CD14-positive monocyte (primary cell): ENCODE results near the gene RDH5. TPM values are rescaled to one million over a fixed set of nuclear protein-coding genes. Genes with fewer than 3 reads are reported as not detected.
A peak's percentile ranks its signal among the peaks of the same experiment; 100 is the strongest.

Source experiments
- DNase-seq, 3 donors: peaks; one replicate each; pipeline ENCODE4 v3.0.0-alpha.2; 2011 to 2022
- H2AFZ ChIP-seq: 2 replicates; pipeline ENCODE4 v1.6.0; 2012; ENCODE audit warnings: mild to moderate bottlenecking, low read depth, low read length, inconsistent platforms; ENCODE audit not compliant: insufficient read depth, poor library complexity, severe bottlenecking
- H3K27ac ChIP-seq, 2 donors: 1 replicate in 1 of 2; 2 replicates in 1 of 2; pipeline ENCODE4 v1.5.1; 2012 to 2013; ENCODE audit warnings: low read length in 2 of 2, control low read depth in 1 of 2, inconsistent platforms in 1 of 2, low read depth in 1 of 2, mild to moderate bottlenecking in 1 of 2
- H3K27me3 ChIP-seq, 2 donors: one replicate each; pipeline versions ENCODE4 v1.6.0 to v1.6.1; 2011 to 2013; ENCODE audit warnings: low read length in 2 of 2; ENCODE audit not compliant: control insufficient read depth in 2 of 2, insufficient read depth in 2 of 2
- H3K36me3 ChIP-seq, 2 donors: replicated peaks in 1 of 2; 1 replicate in 1 of 2; 2 replicates in 1 of 2; pipeline versions ENCODE4 v1.5.1 to v1.6.1; 2012 to 2013; ENCODE audit warnings: low read length in 2 of 2, control low read depth in 1 of 2, inconsistent platforms in 1 of 2, mild to moderate bottlenecking in 1 of 2; ENCODE audit not compliant: insufficient read depth in 2 of 2, control insufficient read depth in 1 of 2
- H3K4me1 ChIP-seq, 2 donors: 1 replicate in 1 of 2; 2 replicates in 1 of 2; pipeline versions ENCODE4 v1.5.1 to v1.6.1; 2012 to 2013; ENCODE audit warnings: low read length in 2 of 2, control low read depth in 1 of 2, inconsistent platforms in 1 of 2, mild to moderate bottlenecking in 1 of 2, moderate library complexity in 1 of 2; ENCODE audit not compliant: insufficient read depth in 2 of 2, control insufficient read depth in 1 of 2
- H3K4me2 ChIP-seq: replicated peaks from 2 replicates; pipeline ENCODE3; 2012; ENCODE audit warnings: low read length, moderate library complexity, mild to moderate bottlenecking; ENCODE audit not compliant: poor library complexity, severe bottlenecking; ENCODE audit errors: extremely low read depth
- H3K4me3 ChIP-seq, 3 experiments: fragments of 200-600 bp in 1 of 3; sonication (generic) in 1 of 3; replicated peaks in 1 of 3; 1 replicate in 2 of 3; 2 replicates in 1 of 3; pipeline ENCODE4 v1.5.1; 2011 to 2013; ENCODE audit warnings: low read length in 3 of 3, mild to moderate bottlenecking in 3 of 3, control low read depth in 2 of 3, low read depth in 2 of 3, inconsistent platforms in 1 of 3, moderate library complexity in 1 of 3
- H3K79me2 ChIP-seq: 2 replicates; pipeline ENCODE4 v1.6.0; 2012; ENCODE audit warnings: mild to moderate bottlenecking, control low read depth, inconsistent platforms, low read length, moderate library complexity; ENCODE audit not compliant: insufficient read depth
- H3K9ac ChIP-seq: 2 replicates; pipeline ENCODE4 v1.6.0; 2017; ENCODE audit warnings: low read length, mild to moderate bottlenecking; ENCODE audit not compliant: insufficient read depth, poor library complexity, severe bottlenecking
- H3K9me3 ChIP-seq, 2 donors: replicated peaks in 1 of 2; 1 replicate in 1 of 2; 2 replicates in 1 of 2; pipeline versions ENCODE4 v1.5.1 to v1.6.1; 2012 to 2013; ENCODE audit warnings: low read length in 2 of 2, control low read depth in 1 of 2; ENCODE audit not compliant: control insufficient read depth in 1 of 2, insufficient read depth in 1 of 2
- H4K20me1 ChIP-seq: 2 replicates; pipeline ENCODE4 v1.6.0; 2012; ENCODE audit warnings: mild to moderate bottlenecking, low read length, control low read depth, moderate library complexity; ENCODE audit not compliant: insufficient read depth
- H3K27ac Mint-ChIP-seq, 7 donors: one replicate each; pipeline ENCODE4 v1.8.0; 2020; ENCODE audit warnings: mild to moderate bottlenecking in 7 of 7, mixed read lengths in 7 of 7, moderate library complexity in 6 of 7, inconsistent platforms in 2 of 7
- H3K27me3 Mint-ChIP-seq, 3 donors: one replicate each; pipeline ENCODE4 v1.8.0; 2021 to 2022; ENCODE audit warnings: low read depth in 3 of 3, mild to moderate bottlenecking in 3 of 3, mixed read lengths in 3 of 3, moderate library complexity in 3 of 3, inconsistent platforms in 1 of 3
- H3K36me3 Mint-ChIP-seq, 2 donors: one replicate each; pipeline ENCODE4 v1.8.0; 2020; ENCODE audit warnings: mixed read lengths in 2 of 2, inconsistent platforms in 1 of 2, mild to moderate bottlenecking in 1 of 2
- H3K4me1 Mint-ChIP-seq: one replicate; pipeline ENCODE4 v1.8.0; 2020; ENCODE audit warnings: mild to moderate bottlenecking, mixed read lengths
- H3K4me3 Mint-ChIP-seq, 2 donors: one replicate each; pipeline ENCODE4 v1.8.0; 2020; ENCODE audit warnings: mild to moderate bottlenecking in 2 of 2, mixed read lengths in 2 of 2, moderate library complexity in 1 of 2
- H3K9me3 Mint-ChIP-seq, 7 donors: one replicate each; pipeline ENCODE4 v1.8.0; 2020 to 2022; ENCODE audit warnings: mixed read lengths in 7 of 7, mild to moderate bottlenecking in 6 of 7, moderate library complexity in 6 of 7, inconsistent platforms in 2 of 7
- CTCF ChIP-seq: fragments of 200-600 bp; IDR thresholded peaks from one replicate; pipeline ENCODE4 v1.8.0; 2022; ENCODE audit warnings: antibody characterized with exemption, mild to moderate bottlenecking
- WGBS: methylation state at CpG from one replicate; pipeline ENCODE4 v1.1.5; 2013; ENCODE audit warnings: missing lambda C conversion rate; ENCODE audit not compliant: insufficient coverage; 5-methylcytosine and 5-hydroxymethylcytosine counted together
- intact Hi-C, 2 donors: fragments of 100-400 bp; cut with micrococcal nuclease; formaldehyde crosslinking; loops; one replicate each; pipeline versions ENCODE4 v1.15.0 to v1.15.1; 2023
- polyA plus RNA-seq, 3 donors: library from polyadenylated mRNA; depleted of rRNA in 1 of 3; unstranded in 2 of 3; stranded (reverse) in 1 of 3; fragments of 300-500 nt in 2 of 3; fragments of >200 nt in 1 of 3; fragmentation: Illumina TruSeq in 2 of 3; gene quantifications; 1 replicate in 2 of 3; 2 replicates in 1 of 3; pipeline ENCODE4 v1.2.3, GENCODE V29; 2012 to 2021

The RDH5 gene
- polyA plus RNA-seq, 3 donors: 1.2 to 10.4 (median 1.2) TPM

GRCh38 chr12:55719371-55719770 lies 822 bp upstream of the RDH5 start:
- H3K27me3 ChIP-seq: no peaks in the 10 kb centered on the region
- H3K4me3 ChIP-seq: no peak overlapping the region
- H3K79me2 ChIP-seq: peaks cover 34% of the 10 kb centered on the region
- peaks cover 26 to 56% of the 10 kb centered on the region in 2 donors for H3K4me1 ChIP-seq
- Mint-ChIP-seq H3K36me3 (peaks cover 35 to 52% of the 10 kb centered on the region in 2 donors), H3K9me3 (no peaks in the 10 kb centered on the region), H3K27ac (peak overlapping the region in 3 of 7 donors; percentile 15 to 54 (median 25)), H3K4me1 (peaks cover 56% of the 10 kb centered on the region), H3K27me3 (peaks cover 0 to 2% (median 0%) of the 10 kb centered on the region in 3 donors), H3K4me3 (no peak overlapping the region)
- no peaks in the 10 kb centered on the region for H3K9me3 ChIP-seq
- H3K4me2 ChIP-seq: no peak overlapping the region
- H3K36me3 ChIP-seq: peaks cover 25 to 58% of the 10 kb centered on the region in 2 donors
- peaks cover 56% of the 10 kb centered on the region for H4K20me1 ChIP-seq
- WGBS: no CpG with 5 or more reads among the region's 7 CpGs
- TF ChIP-seq CTCF: no peak
- H2AFZ ChIP-seq: no peak overlapping the region
- intact Hi-C loops: loop anchor here in 1 of 2 donors (5.0 kb wide), 1 partner anchor 37 kb away; a partner anchor contains a TSS
- DNase-seq: no peak
- no peak overlapping the region for H3K9ac ChIP-seq
- peak overlapping the region in 1 of 2 donors; percentile 33 for H3K27ac ChIP-seq

- peak; percentile 57 for TF ChIP-seq CTCF
- peak in 2 of 3 donors; percentile 39 to 51 for DNase-seq
- peaks cover 32 to 74% of the 10 kb centered on the region in 2 donors for H3K36me3 ChIP-seq
- no peak overlapping the region for H3K4me3 ChIP-seq
- Mint-ChIP-seq H3K4me3 (no peak overlapping the region), H3K27ac (peak overlapping the region in 2 of 7 donors; percentile 21 to 40), H3K36me3 (peaks cover 49 to 68% of the 10 kb centered on the region in 2 donors), H3K27me3 (no peaks in the 10 kb centered on the region), H3K4me1 (peaks cover 64% of the 10 kb centered on the region), H3K9me3 (peaks cover 0 to 4% (median 0%) of the 10 kb centered on the region in 7 donors)
- peaks cover 72% of the 10 kb centered on the region for H4K20me1 ChIP-seq
- peaks cover 36% of the 10 kb centered on the region for H3K79me2 ChIP-seq
- no peaks in the 10 kb centered on the region for H3K9me3 ChIP-seq
- H3K27me3 ChIP-seq: no peaks in the 10 kb centered on the region
- no peak overlapping the region for H3K27ac ChIP-seq
- no peak overlapping the region for H3K9ac ChIP-seq
- intact Hi-C loops: loop anchor here in 1 of 2 donors (5.0 kb wide), 1 partner anchor 64 kb away; no protein-coding TSS in a partner anchor
- no peak overlapping the region for H2AFZ ChIP-seq
- H3K4me2 ChIP-seq: no peak overlapping the region
- WGBS: 64% methylated on average over 6 of the region's 9 CpGs
- peaks cover 24 to 56% of the 10 kb centered on the region in 2 donors for H3K4me1 ChIP-seq
Measured at GRCh38 chr12:55720894-55721444, 776 bp downstream of the RDH5 start.
